Activated CD4-positive, alpha-beta T cell treated with anti-CD3 and anti-CD28 coated beads for 1 hour (primary cell): Measurements from ENCODE around the gene ROBO2.
"Not testable (repeated sequence)": the region's sequence is repeated elsewhere in the genome, so short reads cannot be mapped to it uniquely, and the experiment has no call there.

Experiments used
- DNase-seq: peaks from one replicate; pipeline ENCODE4 v3.0.0-alpha.2; 2020

ROBO2 gene

GRCh38 chr3:77345009-77345408, 305.1 kb downstream of the ROBO2 start:
- no peak for DNase-seq

GRCh38 chr3:77348244-77348855, 308.5 kb downstream of the ROBO2 start:
- no peak for DNase-seq

GRCh38 chr3:77354958-77355357, 315.1 kb downstream of the ROBO2 start:
- DNase-seq, result no peak

- no peak for DNase-seq
Measured at GRCh38 chr3:77362936-77363335, 323.0 kb downstream of the ROBO2 start.

GRCh38 chr3:77365152-77365551, 325.3 kb downstream of the ROBO2 start:
- DNase-seq, result no peak

- no peak for DNase-seq
Measured at GRCh38 chr3:77370413-77370812, 330.5 kb downstream of the ROBO2 start.

GRCh38 chr3:77372018-77372417, 332.1 kb downstream of the ROBO2 start:
- DNase-seq, result no peak

GRCh38 chr3:77372634-77373346, 332.9 kb downstream of the ROBO2 start:
- no peak for DNase-seq

- DNase-seq, result no peak
Measured at GRCh38 chr3:77373619-77374018, 333.7 kb downstream of the ROBO2 start.

GRCh38 chr3:77376511-77376910, 336.6 kb downstream of the ROBO2 start:
- no peak for DNase-seq

GRCh38 chr3:77377717-77378116, 337.8 kb downstream of the ROBO2 start:
- no peak for DNase-seq

- DNase-seq, result no peak
Measured at GRCh38 chr3:77380136-77380535, 340.2 kb downstream of the ROBO2 start.

- DNase-seq, result no peak
Measured at GRCh38 chr3:77381431-77381830, 341.5 kb downstream of the ROBO2 start.

- DNase-seq, result no peak
Measured at GRCh38 chr3:77392181-77392580, 352.3 kb downstream of the ROBO2 start.

- DNase-seq, result no peak
Measured at GRCh38 chr3:77394046-77394445, 354.1 kb downstream of the ROBO2 start.

GRCh38 chr3:77404871-77405270, 365.0 kb downstream of the ROBO2 start:
- DNase-seq, result no peak

GRCh38 chr3:77407441-77407840, 367.5 kb downstream of the ROBO2 start:
- no peak for DNase-seq

- DNase-seq, result not testable (repeated sequence)
Measured at GRCh38 chr3:77410334-77410733, 370.4 kb downstream of the ROBO2 start.

GRCh38 chr3:77411334-77411733, 371.4 kb downstream of the ROBO2 start:
- no peak for DNase-seq

- no peak for DNase-seq
Measured at GRCh38 chr3:77412021-77412438, 372.1 kb downstream of the ROBO2 start.

GRCh38 chr3:77412584-77412983, 372.7 kb downstream of the ROBO2 start:
- DNase-seq, result no peak

GRCh38 chr3:77414881-77415280, 375.0 kb downstream of the ROBO2 start:
- no peak for DNase-seq

GRCh38 chr3:77420336-77420735, 380.4 kb downstream of the ROBO2 start:
- no peak for DNase-seq

- DNase-seq, result no peak
Measured at GRCh38 chr3:77421916-77422315, 382.0 kb downstream of the ROBO2 start.

GRCh38 chr3:77426531-77426930, 386.6 kb downstream of the ROBO2 start:
- no peak for DNase-seq
